ENCODE measurements around the gene LIG3. TPM values are rescaled to one million over a fixed set of nuclear protein-coding genes. Genes with fewer than 3 reads are reported as not detected.
A peak's percentile ranks its signal among the peaks of the same experiment; 100 is the strongest.

Gene LIG3
- total RNA-seq, 8 experiments from 2014 or later: 10.1 to 58.3 (median 31.0) TPM

- no peak for ATAC-seq (replicated peaks in 6 of 8)
- Histone ChIP-seq H3K27ac (no peak overlapping the region), H3K4me1 (replicated peaks in 1 of 2) (no peaks in the 10 kb centered on the region), H3K4me3 (no peak overlapping the region)
- in situ Hi-C loops (cut with MboI; ENCODE audit: low pct_unique_long_range_greater_than_20kb in 2 of 9, low sequenced_read_pairs in 9 of 9, unreplicated experiment in 9 of 9): no loop called here
- WGBS, 10 experiments: 78 to 100% (median 97%) methylated on average over 1 to 3 of the region's 3 CpGs
Observed at GRCh38 chr17:35048685-35049379, 68.5 kb downstream of the LIG3 start.

GRCh38 chr17:35050170-35050569 lies 69.9 kb downstream of the LIG3 start:
- 80 to 100% (median 100%) methylated on average over 1 to 2 of the region's 2 CpGs; no CpG with 5 or more reads in 5 of the 10 experiments for WGBS, 10 experiments
- no peak for ATAC-seq (replicated peaks in 6 of 8)
- Histone ChIP-seq H3K4me1 (replicated peaks in 1 of 2) (no peaks in the 10 kb centered on the region), H3K27ac (no peak overlapping the region), H3K4me3 (no peak overlapping the region)
- in situ Hi-C loops (cut with MboI; ENCODE audit: low pct_unique_long_range_greater_than_20kb in 2 of 9, low sequenced_read_pairs in 9 of 9, unreplicated experiment in 9 of 9): no loop called here

GRCh38 chr17:35051183-35051578 lies 70.9 kb downstream of the LIG3 start:
- WGBS, 10 experiments: 20 to 56% (median 45%) methylated on average over 1 to 2 of the region's 2 CpGs; no CpG with 5 or more reads in 4 of the 10 experiments
- H3K4me1 ChIP-seq (replicated peaks in 1 of 2): no peaks in the 10 kb centered on the region
- in situ Hi-C loops (cut with MboI; ENCODE audit: low pct_unique_long_range_greater_than_20kb in 2 of 9, low sequenced_read_pairs in 9 of 9, unreplicated experiment in 9 of 9): no loop called here
- H3K4me3 ChIP-seq: no peak overlapping the region
- H3K27ac ChIP-seq: no peak overlapping the region
- no peak for ATAC-seq (replicated peaks in 6 of 8)

- peak in 1 of 8 experiments; percentile 18 for ATAC-seq (replicated peaks in 6 of 8)
- Histone ChIP-seq H3K27ac (no peak overlapping the region), H3K4me1 (replicated peaks in 1 of 2) (no peaks in the 10 kb centered on the region), H3K4me3 (no peak overlapping the region)
- in situ Hi-C loops (cut with MboI; ENCODE audit: low pct_unique_long_range_greater_than_20kb in 2 of 9, low sequenced_read_pairs in 9 of 9, unreplicated experiment in 9 of 9): no loop called here
- WGBS, 10 experiments: 8 to 100% (median 59%) methylated on average over 1 to 6 of the region's 6 CpGs
Observed at GRCh38 chr17:35051579-35052240, 71.4 kb downstream of the LIG3 start.

- no peaks in the 10 kb centered on the region for H3K4me1 ChIP-seq (replicated peaks in 1 of 2)
- in situ Hi-C loops (cut with MboI; ENCODE audit: low pct_unique_long_range_greater_than_20kb in 2 of 9, low sequenced_read_pairs in 9 of 9, unreplicated experiment in 9 of 9): no loop called here
- no peak overlapping the region for H3K4me3 ChIP-seq
- no peak overlapping the region for H3K27ac ChIP-seq
- peak in 2 of 8 experiments; percentile 40 to 57 for ATAC-seq (replicated peaks in 6 of 8)
Observed at GRCh38 chr17:35052241-35052610, 71.9 kb downstream of the LIG3 start.

- Histone ChIP-seq H3K4me3 (no peak overlapping the region), H3K4me1 (replicated peaks in 1 of 2) (no peaks in the 10 kb centered on the region), H3K27ac (no peak overlapping the region)
- in situ Hi-C loops (cut with MboI; ENCODE audit: low pct_unique_long_range_greater_than_20kb in 2 of 9, low sequenced_read_pairs in 9 of 9, unreplicated experiment in 9 of 9): no loop called here
- ATAC-seq (replicated peaks in 6 of 8): no peak
Observed at GRCh38 chr17:35052780-35053179, 72.5 kb downstream of the LIG3 start.

GRCh38 chr17:35053204-35053603 lies 72.9 kb downstream of the LIG3 start:
- in situ Hi-C loops (cut with MboI; ENCODE audit: low pct_unique_long_range_greater_than_20kb in 2 of 9, low sequenced_read_pairs in 9 of 9, unreplicated experiment in 9 of 9): no loop called here
- Histone ChIP-seq H3K27ac (no peak overlapping the region), H3K4me3 (no peak overlapping the region), H3K4me1 (replicated peaks in 1 of 2) (no peaks in the 10 kb centered on the region)
- no peak for ATAC-seq (replicated peaks in 6 of 8)
- WGBS, 10 experiments: 0 to 100% (median 83%) methylated on average over 1 of the region's 1 CpG; no CpG with 5 or more reads in 1 of the 10 experiments

- H3K4me1 ChIP-seq (replicated peaks in 1 of 2): no peaks in the 10 kb centered on the region
- no peak for ATAC-seq (replicated peaks in 6 of 8)
- no peak overlapping the region for H3K4me3 ChIP-seq
- in situ Hi-C loops (cut with MboI; ENCODE audit: low pct_unique_long_range_greater_than_20kb in 2 of 9, low sequenced_read_pairs in 9 of 9, unreplicated experiment in 9 of 9): no loop called here
- no peak overlapping the region for H3K27ac ChIP-seq
- 59 to 100% (median 83%) methylated on average over 1 to 3 of the region's 3 CpGs; no CpG with 5 or more reads in 1 of the 10 experiments for WGBS, 10 experiments
Observed at GRCh38 chr17:35056013-35056412, 75.7 kb downstream of the LIG3 start.

- Histone ChIP-seq H3K27ac (no peak overlapping the region), H3K4me1 (replicated peaks in 1 of 2) (no peaks in the 10 kb centered on the region), H3K4me3 (no peak overlapping the region)
- in situ Hi-C loops (cut with MboI; ENCODE audit: low pct_unique_long_range_greater_than_20kb in 2 of 9, low sequenced_read_pairs in 9 of 9, unreplicated experiment in 9 of 9): no loop called here
- WGBS, 10 experiments: 100% methylated on average over 1 of the region's 1 CpG; no CpG with 5 or more reads in 5 of the 10 experiments
- no peak for ATAC-seq (replicated peaks in 6 of 8)
Observed at GRCh38 chr17:35057332-35057915, 77.1 kb downstream of the LIG3 start.

Other genes starting within 250 kb of the LIG3 start
- gene CCT6B, start 19.1 kb upstream of the LIG3 start, total RNA-seq: 1 to 10 TPM; 2.1 to 9.0 (median 3.2) TPM
- gene ZNF830, start 19.0 kb upstream of the LIG3 start, total RNA-seq: 10 to 100 TPM; 15.8 to 24.7 (median 19.2) TPM
- 10 to 100 TPM in 5 of 8 experiments, 1 to 10 TPM in 3; 6.5 to 47.4 (median 11.4) TPM for gene RFFL, start 83.2 kb downstream of the LIG3 start, total RNA-seq
- 10 to 100 TPM in 3 of 8 experiments, 1 to 10 TPM in 5; 6.5 to 16.7 (median 8.3) TPM for gene RAD51D, start 139.3 kb downstream of the LIG3 start, total RNA-seq
- gene FNDC8, start 141.1 kb downstream of the LIG3 start, total RNA-seq: under 1 TPM in 1 of 8 experiments, not detected in 7; 0.20 TPM
- 10 to 100 TPM; 13.0 to 29.8 (median 19.7) TPM for gene NLE1, start 161.8 kb downstream of the LIG3 start, total RNA-seq
- under 1 TPM in 5 of 8 experiments, not detected in 3; 0.05 to 0.54 (median 0.19) TPM for gene UNC45B, start 167.3 kb downstream of the LIG3 start, total RNA-seq
- under 1 TPM in 5 of 8 experiments, not detected in 3; 0.15 to 0.81 (median 0.18) TPM for gene SLC35G3, start 213.9 kb downstream of the LIG3 start, total RNA-seq